ENCODE data around the gene LAMTOR1.

Gene LAMTOR1

DNA sequence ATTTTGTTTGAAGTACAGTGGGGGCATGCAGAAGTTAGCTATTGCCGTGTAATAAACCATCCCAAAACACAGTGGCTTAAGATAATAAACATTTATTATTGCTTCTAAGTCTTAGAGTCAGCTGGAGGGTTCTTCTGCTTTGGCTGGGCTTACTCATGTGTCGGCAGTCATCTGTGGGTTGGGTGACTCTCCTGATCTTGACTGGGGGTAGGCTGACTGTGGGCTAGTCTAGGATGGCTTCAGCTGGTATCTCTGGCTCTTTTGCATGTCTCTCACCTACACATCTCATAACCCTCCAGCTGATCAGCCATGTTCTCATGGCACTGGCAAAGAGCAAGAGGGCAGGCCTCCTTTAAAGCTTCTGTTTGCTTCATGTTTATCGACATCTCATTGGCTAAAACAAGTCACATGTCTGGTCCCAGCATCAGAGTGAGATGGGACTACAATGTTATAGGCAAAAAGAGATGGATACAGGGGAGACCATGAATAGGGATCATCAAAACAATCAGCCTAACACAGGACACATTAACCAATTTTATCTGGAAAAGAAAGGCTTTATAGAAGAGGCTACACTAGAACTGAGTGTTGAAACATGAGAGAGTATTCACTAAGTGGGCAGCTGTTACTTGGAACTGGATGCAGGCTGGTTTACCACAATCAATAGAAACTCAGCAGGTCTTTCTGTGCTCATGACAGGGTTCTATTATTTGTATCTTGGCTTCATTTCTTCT lies 17.3 kb downstream of the LAMTOR1 start:
- DNase-seq (ENCODE audit: low read depth, low spot score): no peak
- H3K4me3 ChIP-seq (ENCODE audit: low read length): no peak overlapping the region

DNA sequence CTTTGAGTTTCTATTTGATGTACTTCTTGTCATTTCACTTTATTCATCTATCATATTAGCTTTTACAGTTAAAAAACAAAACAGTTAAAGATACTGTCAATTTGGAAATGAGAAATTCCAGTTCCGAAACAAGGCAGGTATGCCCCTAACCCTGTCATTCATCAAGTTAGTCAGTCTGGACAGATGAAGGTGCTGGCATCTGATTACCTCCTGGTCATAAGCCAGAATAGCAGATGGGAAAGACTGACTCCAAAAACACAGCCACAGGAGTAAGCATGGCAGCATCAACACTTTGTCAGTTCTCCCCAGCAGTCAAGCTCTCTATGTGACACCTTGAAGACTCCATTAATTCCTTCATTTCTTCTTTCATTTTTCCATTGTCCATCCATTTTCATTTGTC lies 18.1 kb downstream of the LAMTOR1 start:
- no peak for DNase-seq (ENCODE audit: low read depth, low spot score)
- no peak overlapping the region for H3K4me3 ChIP-seq (ENCODE audit: low read length)

DNA sequence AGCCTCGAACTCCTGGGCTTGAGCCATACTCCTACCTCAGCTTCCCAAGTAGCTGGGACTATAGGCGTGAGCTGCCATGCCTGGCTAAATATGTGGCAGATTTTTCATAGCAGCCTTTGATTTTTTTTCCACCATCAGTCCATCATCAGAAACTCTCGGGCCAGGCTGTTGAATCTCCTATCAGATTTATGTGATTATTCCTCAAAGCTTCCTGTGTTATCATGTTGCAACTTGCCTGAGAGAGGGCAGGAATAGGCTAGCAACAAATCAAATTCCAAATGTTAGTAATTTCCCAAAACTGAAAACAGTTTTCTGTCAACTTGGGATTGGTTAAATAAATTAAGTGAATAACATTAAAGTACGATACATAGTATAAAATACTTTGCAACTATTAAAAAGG lies 19.0 kb downstream of the LAMTOR1 start:
- no peak overlapping the region for H3K4me3 ChIP-seq (ENCODE audit: low read length)
- DNase-seq (ENCODE audit: low read depth, low spot score): no peak

DNA sequence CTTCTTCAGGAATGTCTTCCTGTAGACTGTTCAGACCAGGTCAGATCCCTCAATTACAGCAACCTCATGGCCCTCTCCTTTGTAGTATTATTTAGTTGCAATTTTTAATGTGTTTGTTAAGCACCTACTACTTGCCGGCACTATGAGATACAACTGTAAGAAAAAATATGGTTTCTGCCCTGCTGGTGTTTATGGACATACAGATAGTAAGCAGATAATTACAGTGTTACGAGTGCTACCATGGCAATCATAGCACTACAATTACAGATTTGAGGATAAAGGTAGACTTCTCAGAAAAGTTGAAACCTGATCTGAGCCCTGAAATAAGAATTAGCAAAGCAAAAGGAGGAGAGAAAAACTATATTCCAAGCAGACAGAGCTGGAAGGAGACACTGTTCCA lies 19.7 kb downstream of the LAMTOR1 start:
- H3K4me3 ChIP-seq (ENCODE audit: low read length): no peak overlapping the region
- DNase-seq (ENCODE audit: low read depth, low spot score): no peak

DNA sequence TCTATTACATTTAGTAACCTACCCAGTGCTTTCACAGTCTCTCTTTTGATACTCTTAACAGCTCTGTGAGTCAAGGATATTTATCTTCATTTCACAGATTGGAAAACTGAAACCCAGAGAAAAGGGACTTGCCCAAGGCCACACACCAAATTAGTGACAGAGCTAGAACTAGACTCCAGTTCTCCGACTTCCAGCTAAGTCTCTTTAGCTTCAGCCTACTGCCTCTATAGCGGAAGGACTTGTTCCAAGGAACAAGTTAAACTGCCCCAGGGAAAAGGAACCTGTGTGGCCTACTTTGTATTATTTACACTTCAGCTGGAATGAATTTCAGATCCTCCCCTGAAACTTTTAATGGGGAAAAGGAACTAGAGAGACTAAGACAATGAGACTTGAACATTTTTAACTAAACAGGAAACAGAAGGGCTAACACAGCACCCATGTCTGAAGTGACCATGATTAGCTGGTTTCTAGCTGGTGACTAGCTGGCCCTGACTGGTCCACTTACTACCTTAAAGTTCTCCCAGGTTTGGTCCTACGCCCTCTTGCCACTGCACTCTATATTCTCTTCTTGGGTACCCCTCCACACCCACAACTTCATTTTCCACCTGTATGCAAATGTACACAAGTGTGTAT lies 21.2 kb downstream of the LAMTOR1 start:
- H3K4me3 ChIP-seq (ENCODE audit: low read length): no peak overlapping the region

DNA sequence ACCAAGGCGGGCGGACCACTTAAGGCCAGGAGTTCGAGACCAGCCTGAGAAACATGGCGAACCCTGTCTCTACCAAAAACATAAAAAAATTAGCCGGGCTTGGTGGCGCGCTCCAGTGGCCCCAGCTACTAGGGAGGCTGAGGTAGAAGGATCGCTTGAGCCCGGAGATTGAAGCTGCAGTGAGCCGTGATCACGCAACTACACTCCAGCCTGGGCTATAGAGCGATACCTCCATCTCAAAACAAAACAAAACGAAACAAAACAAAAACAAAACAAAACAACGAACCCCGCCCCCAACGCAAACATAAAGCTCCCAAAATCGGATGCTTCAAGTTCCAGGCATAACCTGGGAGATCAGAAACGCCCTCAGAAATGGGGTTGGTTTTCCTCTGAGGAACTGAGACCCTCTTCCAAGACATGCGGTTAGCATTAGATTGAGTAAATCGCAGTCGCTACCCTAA lies 21.9 kb downstream of the LAMTOR1 start:
- H3K4me3 ChIP-seq (ENCODE audit: low read length): peak overlapping the region; percentile 71
- DNase-seq (ENCODE audit: low read depth, low spot score): no peak

More for the DNA sequence above, 21.2 kb downstream of the LAMTOR1 start:
- no peak for DNase-seq (ENCODE audit: low read depth, low spot score)

DNA sequence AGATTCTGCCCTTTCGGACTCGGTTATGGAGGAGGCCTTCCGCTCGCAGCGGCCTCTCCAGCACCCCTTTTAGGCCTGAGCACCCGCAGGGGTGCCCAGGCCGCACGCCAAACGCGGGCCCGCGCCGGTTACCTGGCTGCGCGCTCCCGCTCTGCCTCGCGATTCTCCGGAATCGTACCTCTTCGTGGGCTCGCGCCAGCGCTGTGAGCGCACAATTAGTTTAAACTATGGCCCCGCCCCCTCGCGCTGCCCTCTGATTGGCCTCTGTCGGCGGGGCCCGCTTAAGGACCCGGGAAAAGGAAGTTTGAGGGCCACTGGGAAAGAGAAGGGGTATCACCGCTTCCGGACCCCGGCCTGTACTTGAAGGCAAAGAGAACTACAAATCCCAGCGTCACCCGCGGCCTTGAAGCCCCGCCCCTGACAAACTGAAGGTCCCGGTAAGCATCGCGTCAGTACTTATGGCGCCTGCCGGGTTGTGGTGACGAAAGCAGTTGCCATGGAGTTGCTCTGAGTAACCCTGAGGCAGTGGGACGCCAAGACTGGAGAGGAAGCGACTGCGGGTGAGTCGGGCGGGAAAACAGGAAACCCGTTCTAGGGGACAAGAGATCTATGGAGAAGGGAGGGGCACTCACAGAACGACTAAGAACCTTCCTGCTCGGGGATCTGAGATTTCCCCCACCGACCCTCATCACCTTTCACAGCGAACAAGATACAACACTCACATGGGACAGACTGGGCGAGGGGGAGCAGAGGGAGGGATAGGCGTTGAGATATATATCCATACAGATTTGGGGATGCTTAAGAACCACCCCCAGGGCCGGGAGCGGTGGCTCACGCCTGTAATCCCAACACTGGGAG lies 22.5 kb downstream of the LAMTOR1 start, which contains the start of the genes LRRC51 and NUMA1:
TSS of gene LRRC51 (plus strand) at position 525 of the 858 bp plus-strand sequence. CDS start 8,234 bp downstream, outside the sequence.
TSS of gene NUMA1 (minus strand) at position 217 of the 858 bp plus-strand sequence. CDS start 44,599 bp downstream, outside the sequence.
- peak; percentile 100 for DNase-seq (ENCODE audit: low read depth, low spot score)
- H3K4me3 ChIP-seq (ENCODE audit: low read length): peak within 1 kb of the TSS; percentile 91

DNA sequence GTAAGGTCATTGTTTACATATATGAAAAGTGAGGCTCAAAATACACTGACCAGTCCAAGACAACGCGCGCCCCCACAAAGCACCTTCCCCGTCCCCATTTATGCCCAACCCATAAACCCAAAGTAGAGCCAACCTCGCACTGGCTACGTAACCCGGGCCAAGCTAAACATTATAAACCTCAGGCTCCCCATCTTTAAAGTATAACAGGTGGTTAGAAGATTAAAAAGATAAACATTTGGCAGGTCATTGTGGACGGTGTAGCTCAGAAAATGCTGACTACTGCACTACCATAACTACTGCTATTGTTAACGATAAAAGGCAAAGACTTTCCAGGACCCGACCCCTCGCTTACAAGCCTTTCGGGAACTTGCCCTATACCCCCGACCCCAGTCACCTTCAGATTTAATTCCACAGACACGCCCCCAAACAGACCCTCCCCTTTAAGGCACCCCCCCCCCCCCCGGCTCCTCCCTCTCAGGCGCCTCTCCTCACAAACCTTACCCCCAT lies 23.2 kb downstream of the LAMTOR1 start:
- H3K4me3 ChIP-seq (ENCODE audit: low read length): peak overlapping the region; percentile 91
- peak; percentile 33 for DNase-seq (ENCODE audit: low read depth, low spot score)

DNA sequence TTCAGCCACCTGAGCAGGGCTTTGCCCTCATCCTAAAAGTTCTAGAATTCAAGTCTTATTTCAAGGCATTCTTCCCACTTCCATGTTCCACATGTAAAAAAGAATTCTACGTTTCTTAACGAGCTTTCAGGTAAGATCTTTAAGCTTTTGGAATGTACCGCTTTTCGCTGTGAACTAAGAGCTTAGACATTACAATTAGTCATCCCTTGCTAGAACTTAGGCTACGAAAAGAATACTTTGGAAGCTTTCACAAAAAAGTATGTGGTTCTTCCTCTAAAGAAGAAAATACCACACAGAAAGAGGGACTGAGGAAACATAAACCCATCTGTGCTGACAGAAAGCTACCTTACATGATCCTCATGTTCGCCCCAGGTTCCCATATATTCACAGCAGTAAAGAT lies 24.6 kb downstream of the LAMTOR1 start:
- H3K4me3 ChIP-seq (ENCODE audit: low read length): no peak overlapping the region
- no peak for DNase-seq (ENCODE audit: low read depth, low spot score)

DNA sequence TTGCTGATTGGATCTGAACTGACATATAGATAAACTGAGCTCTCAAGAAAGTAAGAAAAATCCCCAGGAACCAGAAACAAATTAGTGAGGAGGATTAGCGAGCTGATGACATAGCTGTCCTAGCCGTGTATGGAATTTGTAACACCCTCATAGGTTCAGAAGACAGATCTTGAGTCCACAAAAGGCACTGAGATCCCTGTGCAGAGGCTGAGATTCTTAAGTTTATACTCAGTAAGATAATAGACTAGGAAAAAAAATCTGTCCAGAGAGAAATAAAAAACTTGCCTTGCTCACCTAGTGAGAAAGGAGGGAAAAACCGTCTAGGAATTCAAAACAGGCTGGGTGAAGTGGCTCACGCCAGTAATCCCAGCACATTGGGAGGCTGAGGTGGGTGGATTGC lies 27.3 kb downstream of the LAMTOR1 start:
- no peak for DNase-seq (ENCODE audit: low read depth, low spot score)
- H3K4me3 ChIP-seq (ENCODE audit: low read length): no peak overlapping the region

DNA sequence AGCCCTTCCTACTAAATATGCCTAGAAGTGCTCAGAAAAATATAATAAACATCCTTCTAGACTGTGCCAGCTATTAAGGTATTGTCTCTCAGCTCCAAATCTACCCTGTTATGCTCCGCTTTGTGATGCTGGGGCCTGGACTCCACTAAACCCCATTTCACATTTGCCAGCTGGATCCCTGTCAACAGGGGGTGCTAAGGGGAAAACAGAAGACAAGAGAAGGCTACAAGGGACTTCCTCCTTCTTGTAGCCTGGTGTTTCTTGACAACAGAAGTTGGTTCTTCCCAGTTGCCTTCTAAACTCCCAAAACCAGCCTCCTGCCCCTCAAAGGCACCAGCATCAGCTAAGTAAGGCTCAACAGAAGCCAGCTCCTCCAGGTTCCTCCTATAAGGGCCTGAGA lies 28.0 kb downstream of the LAMTOR1 start:
- H3K4me3 ChIP-seq (ENCODE audit: low read length): no peak overlapping the region
- no peak for DNase-seq (ENCODE audit: low read depth, low spot score)

DNA sequence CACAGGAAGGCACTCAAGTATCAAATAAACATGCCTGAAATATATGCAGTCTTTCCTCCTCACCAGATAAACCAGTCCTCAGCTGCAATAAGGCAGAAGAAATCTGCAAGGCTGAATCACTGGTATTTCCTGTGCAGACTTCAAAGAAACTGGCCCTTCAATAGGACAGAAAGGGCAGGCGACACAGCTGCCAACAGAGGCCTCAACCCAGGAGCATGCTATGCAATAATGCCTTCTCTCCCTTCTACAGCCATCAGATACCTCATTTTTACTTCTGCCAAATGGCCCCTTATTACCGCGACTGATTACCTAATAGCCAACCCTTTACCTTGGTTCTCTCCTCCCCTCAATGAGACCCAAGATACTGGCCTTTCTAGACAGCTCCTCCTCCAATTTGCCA lies 30.7 kb downstream of the LAMTOR1 start:
- no peak overlapping the region for H3K4me3 ChIP-seq (ENCODE audit: low read length)

DNA sequence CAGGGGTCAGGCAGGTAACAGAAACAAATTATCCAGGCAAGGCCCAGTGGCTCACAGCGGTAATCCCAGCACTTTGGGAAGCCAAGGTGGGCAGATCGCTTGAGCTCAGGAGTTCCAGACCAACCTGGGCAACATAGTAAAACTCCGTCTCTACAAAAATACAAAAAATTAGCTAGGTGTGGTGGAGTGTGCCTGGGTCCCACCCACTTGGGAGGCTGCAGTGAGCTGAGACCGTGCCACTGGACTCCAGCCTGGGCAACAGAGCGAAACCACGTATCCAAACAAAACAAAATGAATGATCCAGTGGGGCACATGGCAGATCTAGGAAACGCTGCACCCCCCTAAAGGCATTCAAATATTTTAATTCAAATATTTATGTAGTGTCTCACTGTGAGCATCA lies 32.6 kb downstream of the LAMTOR1 start:
- no peak for DNase-seq (ENCODE audit: low read depth, low spot score)
- H3K4me3 ChIP-seq (ENCODE audit: low read length): no peak overlapping the region

More for the DNA sequence above, 30.7 kb downstream of the LAMTOR1 start:
- DNase-seq (ENCODE audit: low read depth, low spot score): peak; percentile 10

DNA sequence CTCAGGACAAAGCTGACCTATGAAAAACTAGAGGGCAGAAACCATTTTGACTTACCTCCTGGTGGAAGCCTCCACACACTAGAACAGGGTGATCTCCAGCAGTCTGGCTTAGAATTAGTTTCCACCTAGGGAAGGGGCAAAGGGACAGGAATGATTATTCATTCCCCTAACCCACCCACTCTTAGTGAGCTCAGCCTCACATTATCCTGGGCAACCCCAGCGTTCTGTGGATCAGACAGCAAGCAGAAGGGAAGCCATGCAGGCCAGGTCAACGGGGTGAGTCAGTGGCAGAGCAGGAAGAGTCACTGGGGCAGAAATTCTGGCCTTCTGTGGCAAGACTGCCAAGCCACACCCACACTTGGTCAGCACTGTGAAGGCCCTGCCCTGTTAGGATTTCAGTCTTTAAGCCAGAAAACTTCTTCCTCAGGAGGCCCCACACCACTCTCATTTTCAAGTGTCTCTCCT lies 33.3 kb downstream of the LAMTOR1 start:
- DNase-seq (ENCODE audit: low read depth, low spot score): no peak

DNA sequence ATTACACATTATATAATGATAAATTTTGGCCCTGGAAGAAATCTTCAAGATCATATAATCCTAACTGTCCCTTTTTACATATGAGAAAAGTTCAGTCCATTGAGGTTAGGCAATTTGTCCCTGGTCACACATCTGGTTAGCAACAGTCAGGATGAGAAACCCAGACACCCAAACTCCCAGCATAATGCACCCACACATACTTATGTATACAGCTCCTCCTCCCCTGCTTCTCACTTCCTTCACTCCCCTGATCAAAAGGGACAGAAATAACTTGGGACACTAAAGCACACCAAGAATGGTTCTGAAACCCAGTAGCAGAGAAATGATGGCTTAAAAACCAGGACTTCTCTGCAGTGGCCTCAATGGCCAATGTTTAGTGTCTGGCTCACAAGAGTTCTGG lies 33.9 kb downstream of the LAMTOR1 start:
- no peak overlapping the region for H3K4me3 ChIP-seq (ENCODE audit: low read length)
- no peak for DNase-seq (ENCODE audit: low read depth, low spot score)

More for the DNA sequence above, 33.3 kb downstream of the LAMTOR1 start:
- no peak overlapping the region for H3K4me3 ChIP-seq (ENCODE audit: low read length)

DNA sequence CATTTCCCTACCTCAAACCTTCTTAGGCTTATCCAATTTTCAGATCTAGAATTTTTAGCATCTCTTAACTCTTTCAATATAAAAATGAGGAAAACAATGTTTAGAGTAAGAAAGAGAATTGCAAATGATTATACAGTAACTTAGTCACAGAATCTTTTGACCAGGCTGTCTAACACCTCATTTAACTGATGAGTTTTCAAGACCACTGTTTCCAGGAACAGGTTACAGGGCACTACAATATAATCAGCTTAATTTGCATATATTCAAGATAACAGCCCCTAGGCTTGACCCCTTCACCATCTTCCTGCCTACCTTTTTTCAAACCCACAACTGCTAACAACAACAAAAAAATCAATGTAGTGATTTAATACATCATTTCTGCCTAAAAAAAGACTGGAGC lies 35.4 kb downstream of the LAMTOR1 start:
- DNase-seq (ENCODE audit: low read depth, low spot score): no peak
- no peak overlapping the region for H3K4me3 ChIP-seq (ENCODE audit: low read length)

DNA sequence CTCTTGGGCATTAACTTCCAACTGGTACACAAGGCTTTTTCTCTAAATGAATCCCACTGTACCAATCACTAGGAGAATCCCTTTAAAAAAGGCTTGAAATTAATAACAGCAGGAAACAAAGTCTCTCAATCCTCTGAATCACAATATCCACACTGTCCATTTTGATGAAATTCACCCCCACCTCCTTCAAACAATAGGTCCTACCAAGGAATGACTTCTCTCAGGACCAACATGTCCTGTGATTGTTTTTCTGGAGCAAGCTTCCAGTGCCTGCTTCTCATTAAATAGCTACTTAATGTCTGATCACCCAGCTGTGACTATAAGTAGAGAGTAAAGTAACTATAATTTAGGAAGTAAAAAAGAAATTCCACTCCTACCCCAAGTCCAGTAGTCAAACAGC lies 35.8 kb downstream of the LAMTOR1 start:
- no peak overlapping the region for H3K4me3 ChIP-seq (ENCODE audit: low read length)
- DNase-seq (ENCODE audit: low read depth, low spot score): no peak

DNA sequence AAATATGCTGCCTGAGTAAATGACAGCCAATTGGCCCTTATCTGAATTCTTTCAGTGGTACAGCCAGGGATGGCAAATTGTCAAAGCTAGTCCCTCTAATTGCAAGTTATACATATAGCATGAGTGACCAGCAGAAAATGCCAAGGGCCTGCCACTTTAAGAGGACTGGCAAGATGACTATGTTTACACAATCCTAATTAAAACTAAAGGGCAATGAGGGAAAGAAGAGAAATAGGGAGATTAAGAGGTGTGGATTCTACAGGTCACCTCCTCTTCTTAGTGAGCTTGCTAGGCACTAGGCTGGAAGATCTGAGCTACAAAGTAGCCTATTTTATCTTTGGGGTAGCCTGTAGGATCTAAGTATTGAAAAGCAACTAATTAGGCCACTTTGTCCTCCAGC lies 36.2 kb downstream of the LAMTOR1 start:
- H3K4me3 ChIP-seq (ENCODE audit: low read length): no peak overlapping the region
- DNase-seq (ENCODE audit: low read depth, low spot score): no peak

DNA sequence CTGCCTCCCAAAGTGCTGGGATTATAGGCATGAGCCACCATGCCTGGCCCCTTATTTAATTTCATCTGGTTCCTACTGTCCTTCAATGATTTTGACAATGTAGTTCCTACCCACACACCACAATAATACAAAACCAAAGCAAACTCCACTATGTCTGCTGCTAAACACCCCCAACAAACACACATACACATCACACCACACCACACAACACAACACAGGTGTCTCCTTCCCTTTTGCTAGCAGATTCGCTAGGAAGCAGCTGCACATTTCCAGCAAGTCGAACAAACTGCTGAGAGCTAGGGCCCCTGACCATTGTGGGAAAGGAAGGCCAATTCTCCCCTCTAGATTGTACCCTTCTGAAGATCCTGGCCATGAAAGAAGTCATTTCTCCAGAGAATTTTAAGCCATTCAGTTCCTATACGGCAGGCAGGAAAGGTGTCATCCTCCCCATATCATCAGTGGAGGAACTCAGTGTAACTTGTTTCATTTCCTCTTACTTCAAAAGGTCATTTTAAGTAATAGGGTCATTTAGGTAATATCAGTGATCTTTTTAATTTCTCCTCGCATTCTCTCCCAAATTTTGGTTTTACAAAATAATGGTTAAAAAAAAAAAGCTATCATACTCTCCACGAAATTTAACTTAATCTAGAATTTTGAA lies 41.2 kb downstream of the LAMTOR1 start:
- no peak overlapping the region for H3K4me3 ChIP-seq (ENCODE audit: low read length)
- DNase-seq (ENCODE audit: low read depth, low spot score): no peak

All from Jurkat, Clone E6-1 (cell line).